CD4-positive, alpha-beta T cell treated with Interferon gamma for 1 hour (primary cell): ENCODE data around the gene DTD1.
"Not testable (repeated sequence)": the region's sequence is repeated elsewhere in the genome, so short reads cannot be mapped to it uniquely, and the experiment has no call there.

Experiments used
- DNase-seq: peaks from one replicate; pipeline ENCODE4 v3.0.0-alpha.2; 2020

The DTD1 gene

DNA sequence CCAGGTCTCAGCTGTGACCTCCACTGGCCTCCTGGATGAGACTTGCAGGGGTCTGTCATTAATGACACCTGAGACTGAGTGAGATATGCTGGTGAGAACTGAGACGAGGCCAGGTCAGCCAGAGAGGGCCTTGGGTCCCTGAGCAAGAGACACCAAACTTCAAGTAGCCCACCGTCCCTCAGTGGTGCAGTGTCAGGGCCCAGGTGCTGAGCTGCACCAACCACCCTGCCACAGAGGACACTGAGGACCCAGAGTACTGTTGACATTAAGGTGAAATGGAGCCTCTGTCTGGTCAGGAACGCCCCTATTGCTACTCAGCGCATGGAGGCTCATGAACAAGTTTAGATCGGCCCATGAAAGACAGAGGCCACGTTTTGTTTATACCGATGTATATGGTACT, 161.7 kb downstream of the DTD1 start:
- no peak for DNase-seq

DNA sequence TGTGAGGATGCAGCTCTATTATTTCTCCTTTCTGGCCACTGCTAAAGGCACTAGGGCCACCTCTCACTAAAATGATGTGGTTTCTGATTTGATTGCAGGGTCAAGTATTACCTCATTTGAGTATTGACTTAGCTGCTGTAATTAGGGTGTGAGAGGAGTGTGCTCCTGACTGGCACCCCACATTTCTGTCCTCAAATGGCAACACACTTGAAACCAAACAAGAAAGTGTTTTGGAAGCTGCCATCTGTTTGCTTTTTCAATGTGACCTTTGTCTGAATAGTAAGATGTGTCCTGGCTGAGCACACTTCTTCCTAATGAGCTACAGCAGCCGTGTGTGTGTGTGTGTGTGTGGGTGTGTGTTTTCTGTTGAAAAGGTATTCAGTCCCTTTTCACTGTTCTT, 162.9 kb downstream of the DTD1 start:
- DNase-seq: no peak

DNA sequence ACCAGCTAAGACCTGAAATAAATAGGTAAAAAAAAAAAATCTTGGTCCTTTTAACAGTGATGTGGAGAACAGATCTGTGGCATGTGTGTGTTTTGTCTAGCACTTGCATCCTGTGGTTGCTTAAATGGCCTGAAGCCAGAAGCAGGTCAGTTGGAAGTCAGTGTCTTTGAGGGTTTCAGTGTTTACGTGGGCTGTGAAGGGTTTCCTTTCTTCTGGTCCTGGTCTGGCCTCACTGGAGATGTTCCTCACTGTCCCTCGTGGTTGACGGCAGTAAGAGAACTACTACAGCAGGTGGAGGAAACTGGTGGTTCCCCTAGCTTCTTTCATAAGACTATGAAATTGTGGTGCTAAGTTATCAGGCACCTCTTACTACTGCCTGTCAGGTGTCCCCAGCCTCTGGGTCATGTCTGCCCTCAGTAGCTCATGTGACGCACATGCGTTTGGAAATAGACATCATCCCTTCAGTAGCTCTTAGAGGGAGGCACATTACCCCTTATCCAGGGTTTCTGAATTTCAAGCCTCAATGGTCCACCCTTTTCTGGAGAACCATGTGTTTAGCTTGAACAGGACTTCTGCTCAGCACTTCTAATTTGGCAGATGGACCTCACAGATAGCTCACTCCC, 166.3 kb downstream of the DTD1 start:
- no peak for DNase-seq

DNA sequence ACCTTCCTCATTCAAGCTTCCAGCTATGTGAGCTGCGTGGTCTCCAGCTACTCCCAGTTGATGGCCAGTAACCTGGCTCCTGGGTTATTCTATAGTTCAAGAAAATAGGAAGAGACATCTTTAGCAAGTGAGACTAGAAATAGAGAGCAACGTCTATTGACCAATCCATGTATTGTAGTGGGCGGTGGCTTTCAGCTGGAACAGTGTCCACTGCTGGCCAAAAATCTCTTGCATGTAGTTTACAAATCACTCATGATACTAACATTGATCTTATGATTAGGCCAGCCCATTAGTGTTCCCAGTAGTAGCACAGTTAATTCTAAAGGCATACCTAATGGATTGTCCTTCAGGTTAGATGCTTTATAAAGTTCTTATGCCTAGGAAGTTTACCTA, 166.8 kb downstream of the DTD1 start:
- DNase-seq: no peak

DNA sequence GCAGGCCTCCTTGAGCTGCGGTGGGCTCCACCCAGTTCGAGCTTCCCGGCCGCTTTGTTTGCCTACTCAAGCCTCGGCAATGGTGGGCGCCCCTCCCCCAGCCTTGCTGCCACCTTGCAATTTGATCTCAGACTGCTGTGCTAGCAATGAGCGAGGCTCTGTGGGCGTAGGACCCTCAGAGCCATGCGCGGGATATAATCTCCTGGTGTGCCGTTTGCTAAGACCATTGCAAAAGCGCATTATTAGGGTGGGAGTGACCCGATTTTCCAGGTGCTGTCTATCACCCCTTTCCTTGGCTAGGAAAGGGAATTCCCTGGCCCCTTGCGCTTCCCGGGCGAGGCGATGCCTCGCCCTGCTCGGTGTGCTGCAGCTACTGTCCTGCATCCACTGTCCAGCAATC, 173.0 kb downstream of the DTD1 start:
- DNase-seq: not testable (repeated sequence)

DNA sequence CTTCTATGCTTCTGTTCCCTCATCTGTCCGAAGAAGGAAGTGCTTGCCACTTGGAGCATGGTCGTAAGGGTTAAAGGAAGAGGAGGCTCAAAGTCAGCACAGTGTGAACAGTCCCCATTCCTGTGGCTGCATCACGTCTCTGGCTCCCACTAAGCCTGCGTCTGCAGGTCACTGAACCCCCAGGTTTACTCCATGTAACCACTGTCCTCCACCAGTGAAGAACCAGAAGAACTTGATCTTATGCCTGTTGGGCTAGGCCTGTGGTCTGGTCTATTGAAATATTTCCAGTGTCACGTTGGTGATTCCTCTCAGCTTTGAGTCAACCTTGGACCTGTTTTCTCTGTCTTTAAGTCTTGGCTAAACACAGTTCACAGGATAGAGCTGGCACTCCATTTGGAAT, 179.8 kb downstream of the DTD1 start:
- DNase-seq: no peak

DNA sequence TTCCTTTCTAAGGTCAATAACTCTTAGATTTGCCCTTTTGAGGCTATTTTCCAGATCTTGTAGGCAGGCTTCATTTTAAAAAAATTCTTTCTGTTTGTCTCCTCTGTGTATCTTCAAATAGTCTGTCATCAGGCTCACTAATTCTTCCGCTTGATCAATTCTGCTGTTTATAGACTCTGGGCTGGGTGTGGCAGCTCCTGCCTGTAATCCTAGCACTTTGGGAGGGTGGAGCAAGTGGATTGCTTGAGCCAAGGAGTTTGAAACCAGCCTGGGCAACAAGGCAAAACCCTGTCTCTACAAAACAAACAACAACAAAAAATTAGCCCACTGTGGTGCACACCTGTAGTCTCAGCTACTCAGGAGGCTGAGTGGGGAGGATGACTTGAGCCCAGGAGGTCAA, 185.7 kb downstream of the DTD1 start:
- no peak for DNase-seq

DNA sequence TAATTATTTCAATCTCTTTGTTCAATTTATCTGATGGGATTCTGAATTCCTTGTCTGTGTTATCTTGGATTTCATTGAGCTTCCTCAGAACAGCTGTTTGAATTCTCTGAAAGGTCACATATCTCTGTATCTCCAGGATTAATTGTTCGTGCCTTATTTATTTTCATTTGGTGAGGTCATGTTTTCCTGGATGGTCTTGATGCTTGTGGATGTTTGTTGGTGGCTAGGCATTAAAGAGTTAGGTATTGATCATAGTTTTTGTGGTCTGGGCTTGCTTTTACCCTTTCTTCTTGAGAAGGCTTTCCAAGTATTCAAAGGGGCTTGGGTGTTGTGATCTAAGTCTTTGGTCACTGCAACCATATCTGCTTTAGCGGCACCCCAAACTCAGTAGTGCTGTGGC, 186.4 kb downstream of the DTD1 start:
- no peak for DNase-seq

DNA sequence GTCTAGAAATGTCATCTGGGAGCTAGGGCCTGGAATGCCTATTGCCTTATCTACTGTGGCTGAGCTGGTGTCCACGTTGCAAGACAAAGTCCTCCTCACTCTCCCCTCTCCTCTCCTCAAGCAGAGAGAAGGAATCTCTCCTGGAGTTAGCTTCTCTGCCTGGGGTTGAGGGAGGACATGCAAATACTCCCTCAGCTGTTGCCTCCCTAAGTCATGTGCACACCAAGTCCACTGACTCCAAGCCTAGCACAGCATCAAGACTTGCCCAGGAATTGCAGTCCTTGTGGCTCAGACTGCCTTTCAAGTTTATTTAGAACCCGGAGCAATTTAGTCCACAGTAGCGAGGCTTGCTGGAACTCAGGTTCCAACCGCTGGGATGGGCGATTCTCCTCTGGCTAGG, 187.8 kb downstream of the DTD1 start:
- DNase-seq: no peak

DNA sequence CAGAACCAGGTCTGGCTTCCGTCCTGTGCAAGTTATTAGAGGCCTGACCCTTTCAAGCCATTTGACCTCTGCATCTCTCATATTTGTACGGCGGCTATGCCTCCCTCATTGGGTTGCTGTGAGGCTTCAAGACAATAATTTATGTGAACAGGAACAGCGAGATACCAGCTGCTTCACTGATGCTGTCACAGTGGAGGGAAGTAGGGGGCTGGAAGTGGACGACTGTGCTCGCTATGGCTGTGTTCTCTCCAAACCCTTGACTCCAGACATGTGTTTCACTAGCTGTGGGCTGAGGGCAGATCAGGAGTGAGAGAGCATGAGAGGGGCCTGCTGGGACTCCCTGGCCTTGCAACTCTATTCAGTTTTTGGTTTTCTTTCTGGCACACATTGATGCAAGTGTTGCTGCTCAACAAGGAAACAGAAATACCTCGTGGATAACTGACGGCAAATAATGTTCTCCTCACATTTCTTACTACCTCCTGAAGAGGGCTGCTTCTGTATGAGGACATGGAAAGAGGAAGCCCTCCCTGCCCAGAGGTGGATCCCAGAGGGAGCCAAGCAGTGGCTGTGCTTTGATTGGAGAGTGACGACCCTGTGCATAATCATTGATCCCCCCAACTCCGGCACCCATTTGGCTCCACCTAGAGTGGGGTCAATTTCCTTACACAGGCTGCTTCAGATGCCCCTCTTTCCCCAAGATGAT, 191.0 kb downstream of the DTD1 start:
- DNase-seq: no peak

DNA sequence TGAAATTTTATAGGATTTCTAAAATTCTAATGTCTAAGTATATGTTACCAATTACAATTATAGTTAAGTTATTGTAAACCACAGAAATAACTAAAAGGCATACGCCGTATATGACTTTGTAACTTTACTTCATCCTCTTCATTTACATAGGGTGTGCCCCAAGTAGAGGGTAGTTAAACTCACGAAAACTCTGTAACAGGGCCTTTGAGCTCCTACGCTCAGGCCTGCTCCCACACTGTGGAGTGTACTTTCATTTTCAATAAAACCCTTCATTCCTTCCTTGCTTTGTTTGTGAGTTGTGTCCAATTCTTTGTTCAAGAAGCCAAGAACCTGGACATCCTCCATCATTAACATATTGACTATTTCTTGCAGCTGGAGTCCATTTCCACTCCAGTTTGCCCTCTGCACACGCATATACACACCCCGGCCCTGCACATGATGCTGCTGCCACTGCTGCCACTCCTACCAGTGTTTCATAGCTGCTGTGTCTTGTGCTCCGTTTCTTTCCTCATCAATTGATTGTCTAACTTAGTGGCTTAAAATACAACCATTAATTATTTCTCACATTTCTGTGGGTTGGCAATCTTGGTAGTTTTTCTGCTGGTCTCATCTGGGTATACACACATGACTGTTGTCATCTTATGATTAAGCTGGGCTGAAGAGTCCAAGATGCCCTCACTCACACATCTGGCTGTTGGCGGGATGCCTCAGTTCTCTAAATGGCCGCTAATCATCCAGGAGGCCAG, 192.7 kb downstream of the DTD1 start:
- DNase-seq: no peak

DNA sequence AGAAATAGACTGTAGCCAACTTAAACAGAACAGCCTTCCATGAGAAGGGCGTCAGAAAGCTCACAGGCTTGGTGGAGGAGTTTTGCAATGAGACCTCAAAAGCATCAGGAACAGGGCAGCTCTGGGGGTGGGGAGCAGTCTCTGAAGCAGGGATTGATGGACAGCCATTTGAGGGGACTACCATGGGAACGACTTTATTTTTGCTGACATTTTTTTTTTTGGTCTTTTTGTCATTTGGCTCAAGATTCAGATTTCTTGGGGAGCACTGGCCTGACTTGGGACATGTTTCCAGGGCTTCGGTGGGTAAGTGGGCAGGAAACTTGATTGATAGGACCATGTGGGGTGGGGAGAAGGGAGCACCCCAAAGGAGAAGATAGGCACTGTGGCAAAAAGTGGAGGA, 193.7 kb downstream of the DTD1 start:
- no peak for DNase-seq

DNA sequence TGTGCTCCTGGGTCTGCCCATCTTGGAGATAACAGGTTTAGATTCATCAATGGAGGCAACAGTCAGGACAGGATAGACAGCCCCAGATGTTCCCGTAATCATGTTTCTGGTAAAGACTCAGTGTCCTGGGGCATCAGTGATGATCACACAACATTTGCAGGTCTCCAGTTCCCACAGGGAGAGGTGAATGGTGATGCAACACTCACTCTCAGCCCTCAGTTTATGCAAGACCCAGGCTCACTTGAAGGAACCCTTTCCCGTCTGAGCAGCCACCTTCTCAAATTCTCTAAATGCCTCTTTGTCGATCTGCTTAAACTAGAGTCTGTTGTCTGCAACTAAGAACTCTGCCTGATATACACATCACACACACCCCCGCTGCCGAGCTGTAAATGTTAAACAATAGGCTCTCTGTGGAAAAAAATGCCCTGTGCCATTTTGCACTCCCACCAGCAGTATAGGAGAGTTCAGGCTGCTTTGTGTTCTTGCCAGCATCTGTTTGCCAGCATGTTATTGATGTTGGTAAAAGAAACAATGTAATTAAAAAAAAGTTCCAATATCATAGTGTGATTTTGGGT, 195.6 kb downstream of the DTD1 start:
- DNase-seq: no peak

DNA sequence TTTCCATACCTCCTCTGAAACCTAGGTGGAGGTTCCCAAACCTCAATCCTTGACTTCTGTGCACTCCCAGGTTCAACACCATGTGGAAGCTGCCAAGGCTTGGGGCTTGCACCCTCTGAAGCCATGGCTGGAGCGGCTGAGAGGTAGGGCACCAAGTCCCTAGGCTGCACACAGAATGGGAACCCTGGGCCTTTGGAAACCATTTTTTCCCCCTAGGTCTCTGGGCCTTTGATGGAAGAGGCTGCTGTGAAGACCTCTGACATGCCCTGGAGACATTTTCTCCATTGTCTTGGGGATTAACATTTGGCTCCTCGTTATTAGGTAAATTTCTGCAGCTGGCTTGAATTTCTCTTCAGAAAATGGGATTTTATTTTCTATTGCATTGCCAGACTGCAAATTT, 199.2 kb downstream of the DTD1 start:
- not testable (repeated sequence) for DNase-seq

DNA sequence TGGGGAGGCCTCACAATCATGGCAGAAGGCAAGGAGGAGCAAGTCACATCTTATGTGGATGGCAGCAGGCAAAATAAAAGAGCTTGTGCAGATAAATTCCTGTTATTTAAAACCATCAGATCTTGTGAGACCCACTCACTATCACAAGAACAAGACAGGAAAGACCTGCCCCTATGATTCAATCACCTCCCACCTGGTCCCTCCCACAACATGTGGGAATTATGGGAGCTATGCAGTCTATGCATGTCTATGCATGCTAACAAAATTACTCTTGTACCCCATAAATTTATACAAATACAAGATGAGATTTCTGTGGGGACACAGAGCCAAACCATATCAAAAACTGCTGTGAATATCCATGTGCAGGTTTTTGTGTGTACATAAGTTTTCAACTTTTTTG, 200.2 kb downstream of the DTD1 start:
- no peak for DNase-seq

DNA sequence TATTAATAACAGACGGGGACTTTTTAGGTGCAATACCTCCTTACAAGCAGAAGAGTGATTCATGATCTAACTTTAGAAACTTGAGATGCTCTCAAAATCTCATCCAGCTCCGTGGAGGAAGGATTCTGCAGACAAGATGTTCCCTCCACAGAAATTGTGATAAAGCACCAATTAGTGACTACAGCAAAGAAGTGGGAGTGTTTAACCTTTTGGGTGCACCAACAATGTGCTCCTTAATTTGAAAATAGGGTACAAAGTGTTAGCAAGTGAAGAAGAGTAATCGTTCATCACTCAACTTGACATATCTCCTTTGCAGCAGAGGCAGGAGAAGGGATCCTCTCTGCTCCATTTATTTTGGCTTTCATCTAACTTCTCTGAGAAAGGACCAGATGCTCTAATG, 202.9 kb downstream of the DTD1 start:
- no peak for DNase-seq

DNA sequence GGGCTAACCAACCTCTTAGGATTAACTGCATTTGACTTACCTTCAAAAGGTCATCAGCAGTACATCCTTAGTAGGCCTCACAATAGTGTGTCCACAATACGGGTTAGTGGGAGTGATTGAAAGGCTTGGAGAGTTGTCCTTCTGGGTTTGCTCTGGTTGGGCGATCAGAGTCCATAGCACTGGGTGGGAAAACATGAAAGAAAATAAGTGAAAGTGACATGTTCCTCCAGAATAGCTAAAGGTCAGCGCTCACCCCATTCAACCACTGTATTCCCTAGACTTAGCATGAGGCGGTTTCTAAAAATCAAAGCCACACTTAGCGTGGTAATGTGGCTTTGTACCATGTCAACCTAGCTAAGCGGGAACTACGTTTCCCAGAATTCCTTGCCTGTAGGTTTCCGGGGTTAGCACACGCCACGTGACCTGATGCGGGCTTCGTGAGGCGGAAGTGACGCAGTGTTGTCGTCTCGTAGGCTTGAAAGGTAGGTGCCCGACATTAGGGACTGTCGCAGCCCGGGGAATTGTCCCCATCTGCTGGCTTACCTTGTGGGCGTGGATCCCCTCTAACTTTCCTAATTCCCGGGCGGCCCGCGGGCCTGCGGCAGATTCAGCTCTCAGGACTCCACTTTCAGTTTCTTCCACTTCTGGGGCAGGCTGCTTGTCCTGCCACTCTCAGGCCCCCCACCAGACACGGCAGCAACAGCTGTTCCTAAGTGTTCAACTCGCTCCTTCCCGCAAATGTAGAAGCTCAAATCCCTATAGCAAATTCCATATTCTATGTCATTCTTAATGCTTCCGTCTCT, 206.0 kb downstream of the DTD1 start:
- peak; percentile 92 for DNase-seq

DNA sequence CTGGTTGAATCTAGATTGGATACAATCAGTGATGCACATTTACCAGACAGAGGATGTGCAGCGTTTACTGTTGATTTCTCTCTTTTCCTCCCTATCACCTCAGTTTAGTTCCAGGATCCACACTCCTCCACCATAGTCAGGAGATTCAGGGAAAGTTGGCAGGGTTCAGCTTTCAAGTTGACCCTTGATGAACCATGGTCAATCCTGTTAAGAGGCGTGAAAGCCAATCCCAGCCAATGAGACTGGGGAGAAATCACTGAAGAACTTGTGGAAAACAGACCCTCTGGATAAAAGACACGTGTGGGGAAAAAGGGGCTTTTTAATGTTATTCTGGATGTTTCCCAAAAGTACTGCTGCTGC, 206.6 kb downstream of the DTD1 start:
- DNase-seq: no peak

DNA sequence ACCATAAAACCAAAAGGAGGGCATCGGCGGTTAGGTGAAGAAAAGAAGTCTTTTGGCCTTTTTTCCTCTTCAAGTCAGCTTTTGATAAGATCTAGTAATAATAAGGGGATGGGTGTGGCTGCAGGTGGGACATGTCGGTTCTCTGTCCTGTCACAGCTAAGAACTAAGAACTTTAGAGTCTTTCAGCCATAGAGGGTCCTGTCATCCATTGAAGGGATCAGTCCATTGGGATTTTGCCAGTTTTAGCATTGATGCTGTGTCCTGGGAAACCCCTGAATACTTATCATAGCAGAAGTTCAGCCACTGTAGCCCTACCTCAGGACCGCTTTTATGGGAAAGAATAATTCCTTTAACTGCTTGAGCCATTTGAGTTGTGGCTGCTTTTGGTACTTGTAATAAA, 207.5 kb downstream of the DTD1 start:
- DNase-seq: no peak

DNA sequence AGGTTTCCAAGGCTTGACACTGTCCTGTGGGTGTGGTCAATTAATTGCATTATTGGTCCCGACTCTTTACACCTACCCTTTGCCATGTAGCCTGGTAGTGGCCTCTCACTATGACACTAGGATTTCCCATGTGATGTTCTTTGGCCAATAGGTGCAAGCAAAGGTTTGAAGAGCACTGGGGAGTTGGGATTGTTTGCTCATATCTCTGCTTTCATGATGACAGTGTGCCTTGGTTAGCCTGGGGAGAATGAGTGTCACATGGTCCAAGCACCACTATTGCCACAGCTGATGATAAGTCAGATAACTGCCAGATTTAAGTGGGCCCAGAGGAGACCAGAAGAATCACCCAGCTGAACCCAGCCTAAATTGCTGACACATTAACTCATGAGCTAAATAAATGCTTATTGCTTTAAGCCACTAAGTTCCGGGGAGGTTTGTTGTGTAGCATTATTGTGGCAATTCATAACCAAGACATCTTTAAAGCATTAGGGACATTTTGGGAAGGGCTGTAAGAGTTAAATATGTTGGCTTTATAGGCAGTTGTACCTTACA, 208.5 kb downstream of the DTD1 start:
- no peak for DNase-seq

DNA sequence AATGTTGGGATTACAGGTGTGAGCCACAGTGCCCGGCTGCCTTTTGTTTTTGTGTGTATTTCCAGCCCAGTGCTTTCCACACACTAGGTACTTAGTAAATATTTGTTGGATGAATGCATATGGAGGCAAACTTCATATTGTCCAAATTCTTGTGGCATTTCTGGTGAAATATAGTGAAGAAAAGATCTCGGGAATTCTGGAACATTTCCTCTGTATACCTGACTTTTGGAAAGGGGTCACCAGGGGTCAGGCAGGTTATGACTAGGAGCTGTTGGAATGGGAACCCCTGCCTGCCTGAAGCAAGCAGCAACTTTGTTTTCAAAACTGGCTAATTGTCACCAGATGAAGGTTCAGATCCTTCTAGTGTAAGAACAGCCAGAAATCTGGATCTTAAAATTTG, 213.7 kb downstream of the DTD1 start:
- DNase-seq: no peak

DNA sequence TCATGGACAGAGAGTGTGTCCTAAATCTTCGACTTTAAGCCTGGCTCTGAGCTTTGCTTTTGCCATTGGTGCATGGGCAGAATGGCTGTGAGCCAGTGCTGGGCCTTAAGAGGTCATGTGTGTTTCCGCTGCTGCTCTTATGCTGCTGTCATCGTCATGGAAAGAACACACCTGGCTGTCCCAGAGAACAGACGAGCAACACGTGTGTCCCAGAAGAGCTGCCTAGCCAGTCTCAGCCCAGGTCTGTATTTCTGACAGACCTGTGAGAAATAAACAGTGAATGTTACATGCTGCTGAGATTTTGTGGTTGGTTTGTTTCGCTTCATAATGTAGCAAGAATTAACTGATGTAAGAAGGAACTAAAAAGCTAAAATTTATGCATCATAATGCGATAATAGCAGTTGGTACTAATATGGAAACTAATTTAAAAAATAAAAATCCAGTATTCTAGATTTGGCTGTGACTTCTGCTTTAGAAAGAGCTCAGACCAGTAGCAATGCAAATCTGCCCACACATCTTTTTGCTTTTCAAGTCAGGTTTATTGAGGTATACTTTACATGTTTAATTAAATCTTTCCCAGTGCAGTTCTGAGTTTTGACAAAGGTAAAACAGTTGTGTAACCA, 214.3 kb downstream of the DTD1 start:
- DNase-seq: no peak

DNA sequence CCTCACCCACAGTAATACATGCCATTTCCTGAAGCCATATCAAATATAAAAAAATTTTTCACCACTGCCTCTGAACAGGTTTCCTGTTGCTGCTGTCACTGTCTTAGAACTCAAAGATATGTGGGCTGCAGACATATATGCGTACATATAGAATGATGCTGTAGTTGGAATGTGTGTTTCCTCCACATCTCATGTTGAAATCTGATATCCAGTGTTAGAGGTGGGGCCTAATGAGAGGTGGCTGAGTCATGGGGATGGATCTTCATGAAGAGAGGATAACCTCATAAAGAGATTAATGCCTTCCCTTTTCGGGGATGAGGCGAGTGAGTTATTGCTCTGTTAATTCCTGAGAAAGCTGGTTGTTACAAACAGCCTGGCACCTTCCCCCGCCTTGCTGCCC, 218.0 kb downstream of the DTD1 start:
- DNase-seq: no peak
